Stimulated activated CD4-positive, alpha-beta T cell treated with anti-CD3 and anti-CD28 coated beads, Interleukin-4, amount 100 ng/mL, for 4 hours (primary cell): ENCODE data around the gene CRYL1.

ENCODE experiments used
- DNase-seq, 2 experiments: peaks; one replicate each; pipeline ENCODE4 v3.0.0-alpha.2; 2020

Gene CRYL1

DNA sequence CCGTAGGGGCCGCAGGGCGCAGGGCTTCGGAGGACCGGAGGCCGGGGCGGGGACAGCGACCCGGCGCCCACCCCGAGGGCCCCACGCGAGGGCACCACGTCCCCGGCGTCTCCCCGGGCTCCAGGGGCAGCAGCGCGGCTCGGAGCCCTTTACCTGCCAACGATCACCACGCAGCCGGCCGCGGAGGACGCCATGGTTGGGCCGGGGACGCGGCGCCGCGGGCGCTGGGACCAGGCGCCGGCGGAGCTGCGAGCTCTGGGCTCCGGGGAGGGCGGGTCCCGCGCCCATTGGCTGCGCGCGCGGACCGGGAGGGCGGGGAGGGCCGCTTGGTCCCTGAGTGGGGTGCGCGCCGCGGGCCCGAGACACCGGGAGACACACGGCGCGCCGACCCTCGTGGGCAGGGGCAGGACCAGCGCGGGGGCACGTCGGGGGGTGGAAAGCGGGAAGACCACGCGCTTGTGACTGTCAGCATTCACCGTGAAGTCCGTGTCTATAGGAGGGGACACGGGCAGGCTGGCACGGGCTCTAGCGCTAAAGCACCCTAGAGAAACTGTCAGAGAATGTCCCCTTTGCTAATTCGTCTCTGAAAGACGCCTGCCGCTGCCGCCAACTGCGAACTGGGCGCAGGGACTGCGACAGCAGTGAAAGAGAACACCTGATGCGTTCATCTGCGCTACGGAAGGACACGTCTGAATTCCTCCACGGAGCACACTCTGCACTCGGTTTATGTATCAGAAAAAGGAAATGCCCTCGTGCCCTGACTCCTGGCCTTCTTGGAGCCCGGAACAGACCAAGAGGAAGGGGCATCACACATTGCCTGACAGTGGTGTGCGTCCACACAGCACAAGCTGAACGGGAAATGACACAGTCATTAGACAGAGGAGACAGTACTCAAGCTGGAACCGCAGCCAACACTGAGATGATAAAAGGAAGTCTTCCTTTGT, at the start of gene CRYL1:
Gene CRYL1 (minus strand): TSS at position 257 of the 944 bp plus-strand sequence. CDS start 63 bp downstream, at position 194.
- DNase-seq: peak; percentile 69 to 73

DNA sequence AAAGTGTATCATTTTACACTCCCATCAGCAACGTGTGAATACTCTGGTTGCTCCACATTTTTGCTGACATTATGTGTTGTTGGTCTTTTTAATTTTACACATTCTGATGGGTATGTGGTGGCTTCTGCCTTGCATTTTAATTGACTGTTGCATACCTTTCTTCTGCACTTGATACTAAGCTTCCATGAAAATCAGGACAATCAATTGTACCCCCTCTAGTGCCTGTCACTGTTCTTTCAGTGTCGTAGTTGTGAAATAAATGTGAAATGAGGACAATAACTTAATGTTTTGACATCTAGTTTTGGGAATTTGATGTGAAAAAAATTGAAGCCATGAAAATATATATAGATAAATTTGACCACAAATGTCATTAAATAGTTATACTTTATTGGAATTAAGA, 48.0 kb upstream of the CRYL1 start:
- DNase-seq: no peak

GRCh38 chr13:20573186-20573585, 47.5 kb upstream of the CRYL1 start:
- DNase-seq: no peak

DNA sequence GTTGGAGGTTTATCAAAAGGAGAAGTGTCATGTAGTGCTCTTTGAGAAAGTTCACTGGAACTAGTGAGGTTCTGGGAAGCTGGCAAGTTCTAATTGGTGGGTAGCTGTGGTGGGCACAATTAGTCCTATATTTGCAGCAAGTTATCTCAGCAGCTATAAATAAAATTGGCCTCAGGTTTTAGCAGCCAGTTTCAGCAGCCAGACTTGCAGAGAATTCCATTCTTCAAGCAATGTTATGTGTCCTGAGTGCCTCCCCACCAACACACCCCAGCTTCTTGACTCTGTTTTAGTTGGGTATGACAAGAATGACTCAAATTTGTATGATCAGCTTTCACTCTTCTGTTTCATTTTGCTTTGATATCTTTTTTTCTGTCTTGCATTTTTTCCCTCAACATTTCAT, 46.0 kb upstream of the CRYL1 start:
- DNase-seq: no peak

DNA sequence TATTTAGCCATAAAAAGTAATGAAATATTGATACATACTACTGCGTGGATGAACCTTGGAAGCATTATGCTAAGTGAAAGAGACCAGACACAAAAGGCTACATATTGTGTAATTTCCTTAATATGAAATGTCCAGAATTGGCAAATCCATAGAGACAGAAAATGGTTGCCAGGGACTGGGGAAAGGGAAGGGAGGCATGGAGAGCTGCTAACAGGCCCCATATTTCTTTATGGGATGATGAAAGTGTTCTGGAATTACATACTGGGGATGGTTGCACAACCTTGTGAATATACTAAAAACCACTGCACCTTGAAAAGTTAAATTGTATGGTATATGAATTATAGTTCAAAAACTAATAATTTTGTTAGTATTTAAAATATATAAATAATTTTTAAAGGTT, 44.9 kb upstream of the CRYL1 start:
- DNase-seq: no peak

DNA sequence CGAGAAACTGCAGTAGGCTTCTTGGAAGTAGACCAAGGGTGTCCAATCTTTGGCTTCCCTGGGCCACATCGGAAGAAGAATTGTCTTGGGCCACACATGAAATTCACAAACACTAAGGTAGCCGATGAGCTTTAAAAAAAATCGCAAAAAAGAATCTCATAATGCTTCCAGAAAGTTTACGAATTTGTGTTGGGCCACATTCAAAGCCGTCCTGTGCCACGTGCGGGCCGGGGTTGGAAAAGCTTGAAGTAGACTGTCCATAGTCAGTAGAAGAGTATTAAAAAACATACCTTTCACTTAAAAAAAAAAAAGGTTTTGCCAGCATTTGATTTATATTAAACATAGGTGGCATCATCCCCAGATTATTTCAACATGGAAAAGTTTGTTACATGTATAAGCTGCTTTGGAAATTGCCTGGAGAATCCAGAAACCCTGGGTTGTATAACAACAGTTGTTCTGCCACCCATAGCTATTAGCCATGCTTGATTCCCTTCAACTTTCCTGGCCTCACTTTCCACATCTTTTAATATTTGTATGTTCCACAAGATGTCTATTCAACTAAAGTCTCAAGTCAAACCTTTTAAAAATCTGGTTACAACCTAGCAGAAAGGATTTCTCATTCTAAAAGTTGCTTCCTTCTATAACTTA, 42.3 kb upstream of the CRYL1 start:
- DNase-seq: no peak

GRCh38 chr13:20566898-20567874, 41.5 kb upstream of the CRYL1 start, which contains the start of gene IFT88:
Gene IFT88, plus strand, starts transcription at chr13:20567157. Its CDS starts 7,229 bp downstream, at chr13:20574386.
- DNase-seq: peak; percentile 78 to 80

DNA sequence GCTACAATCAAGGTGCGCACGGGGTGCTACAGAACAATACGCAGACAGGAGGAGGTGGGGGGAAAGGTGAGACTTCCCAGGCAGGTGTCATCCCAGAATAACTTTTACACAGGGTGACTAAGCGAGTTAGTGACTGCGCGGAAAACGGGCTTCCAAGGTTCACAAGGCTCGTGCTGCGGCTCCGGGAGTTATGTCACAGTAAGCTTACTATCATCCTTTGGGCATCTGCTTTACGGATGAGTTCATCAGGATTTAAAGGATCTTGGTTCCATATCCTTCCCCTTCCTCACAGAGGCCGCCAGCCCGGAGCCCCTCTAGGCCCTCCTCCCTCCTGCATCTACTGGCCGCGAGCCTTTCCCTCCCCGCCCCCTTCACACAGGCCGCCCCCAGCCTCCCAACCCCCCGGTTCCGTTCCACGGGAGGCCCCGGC, 40.8 kb upstream of the CRYL1 start:
- DNase-seq: peak in 1 of 2 experiments; percentile 46

DNA sequence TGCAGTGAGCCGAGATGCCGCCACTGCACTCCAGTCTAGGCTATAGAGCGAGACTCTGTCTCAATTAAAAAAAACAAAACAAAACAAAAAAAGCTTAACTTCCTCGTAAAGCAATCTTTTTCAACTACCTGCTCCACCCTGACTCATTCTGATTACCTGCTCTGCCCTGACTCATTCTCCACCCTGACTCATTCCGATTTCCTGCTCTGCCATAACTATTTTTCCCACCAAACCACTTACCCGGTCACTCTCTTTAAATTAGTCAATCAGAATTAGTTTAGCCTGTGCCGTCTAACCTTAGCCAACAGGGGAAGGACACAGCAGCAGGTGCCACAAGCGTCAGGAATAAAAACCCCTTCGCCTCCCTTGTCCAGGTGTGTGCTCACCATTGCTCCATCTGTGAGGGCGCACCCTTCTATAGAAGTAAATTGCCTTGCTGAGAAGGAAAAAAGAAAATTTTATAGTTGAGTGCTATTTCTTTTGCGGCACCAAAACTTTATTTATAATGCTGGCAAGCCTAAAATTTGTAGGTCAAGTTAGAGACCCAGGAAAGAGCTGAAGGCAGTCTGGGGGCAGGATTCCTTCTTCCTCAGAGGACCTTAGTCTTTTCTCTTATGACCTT, 39.6 kb upstream of the CRYL1 start:
- DNase-seq: peak in 1 of 2 experiments; percentile 7

- no peak for DNase-seq
Measured at GRCh38 chr13:20561741-20562140, 36.1 kb upstream of the CRYL1 start.

DNA sequence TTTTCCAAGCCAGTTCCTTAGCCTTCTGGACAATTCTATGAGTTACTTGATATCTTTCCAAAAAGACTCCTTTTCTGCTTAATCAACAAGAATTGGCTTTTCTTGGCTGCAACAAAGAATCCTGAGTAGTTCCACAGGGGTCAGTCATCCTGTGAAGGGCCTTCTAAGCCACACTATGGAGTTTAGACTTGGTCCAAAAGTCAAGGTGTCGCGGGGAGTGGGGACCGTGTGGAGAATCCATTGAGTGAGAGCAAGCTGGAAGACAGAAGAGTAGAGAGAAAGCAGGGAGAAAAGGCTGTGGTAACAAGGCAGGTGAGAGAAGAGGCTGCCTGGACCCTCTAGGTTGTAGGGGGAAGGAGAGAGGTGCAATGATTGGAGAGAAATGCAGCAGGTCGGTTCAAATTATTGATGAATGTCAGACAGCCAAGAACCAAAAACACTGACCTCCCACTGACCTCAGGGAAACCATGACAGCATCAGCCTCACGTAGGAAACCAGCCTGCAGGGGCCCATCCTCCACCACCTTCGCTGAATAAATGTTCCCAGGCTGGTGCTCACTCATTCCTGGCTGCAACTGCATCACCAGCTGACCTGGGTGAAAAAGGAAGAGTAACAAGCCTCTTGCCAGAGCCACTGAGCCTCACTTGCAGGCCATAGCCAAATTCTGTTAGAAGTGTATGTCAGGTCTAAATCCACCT, 34.2 kb upstream of the CRYL1 start:
- DNase-seq: no peak

DNA sequence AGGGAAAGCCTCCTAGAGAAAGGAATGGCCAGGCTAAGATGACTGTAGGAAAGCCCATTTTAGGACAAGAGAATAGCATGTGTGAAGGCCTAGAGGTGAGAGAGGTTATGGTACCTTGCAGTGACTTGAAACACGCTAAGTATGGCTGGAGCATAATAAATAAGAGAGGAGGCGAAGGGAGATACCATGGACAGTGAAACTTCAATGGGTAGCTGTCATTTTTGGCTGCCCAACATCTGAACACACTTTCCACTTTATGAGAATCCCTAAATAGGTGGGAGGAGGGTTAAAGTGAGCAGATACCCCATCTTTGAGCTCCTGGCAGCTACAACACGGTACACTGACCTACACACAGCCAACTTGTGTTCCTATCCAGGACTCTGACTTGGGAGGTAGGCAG, 33.3 kb upstream of the CRYL1 start:
- no peak for DNase-seq

DNA sequence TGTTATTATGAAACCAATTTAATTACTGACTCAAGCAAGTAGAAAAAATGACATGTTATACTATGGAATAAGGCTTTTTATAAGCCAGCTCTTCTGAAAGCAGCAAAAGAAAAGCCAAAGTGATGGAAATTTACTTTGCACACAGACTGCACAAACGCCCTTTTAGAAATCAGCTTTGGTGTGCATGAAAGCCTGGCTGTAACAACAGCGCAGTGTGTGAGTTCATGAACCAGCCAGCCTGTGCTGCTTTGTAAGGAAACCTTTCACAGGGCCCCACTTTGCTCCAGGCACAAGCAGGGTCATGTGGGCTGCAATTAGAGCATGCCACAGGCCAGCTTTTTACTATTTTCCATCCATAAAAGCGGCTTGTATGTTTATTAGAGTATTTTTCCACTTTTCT, 27.7 kb upstream of the CRYL1 start:
- no peak for DNase-seq

DNA sequence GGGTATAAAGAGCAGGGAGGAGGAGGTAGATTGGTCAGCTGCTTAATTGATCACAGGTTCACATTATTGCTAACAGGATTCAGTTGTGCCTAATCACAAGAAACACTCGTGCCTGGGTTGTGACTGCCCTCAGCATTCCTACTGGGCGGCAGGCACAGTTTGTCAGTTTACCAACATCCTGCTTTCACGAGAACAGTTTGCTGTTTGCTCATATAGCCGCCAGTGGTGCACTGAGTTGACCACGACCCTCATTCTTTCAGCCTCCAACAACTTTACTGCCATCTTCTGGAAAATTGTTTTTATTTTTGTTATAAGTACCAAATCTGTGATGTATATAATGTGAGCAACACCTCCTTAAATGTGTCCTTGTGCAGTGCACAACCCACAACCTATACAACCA, 25.1 kb upstream of the CRYL1 start:
- no peak for DNase-seq

- DNase-seq: no peak
Measured at GRCh38 chr13:20547479-20547908, 21.8 kb upstream of the CRYL1 start.

- DNase-seq: no peak
Measured at GRCh38 chr13:20546556-20546955, 20.9 kb upstream of the CRYL1 start.

DNA sequence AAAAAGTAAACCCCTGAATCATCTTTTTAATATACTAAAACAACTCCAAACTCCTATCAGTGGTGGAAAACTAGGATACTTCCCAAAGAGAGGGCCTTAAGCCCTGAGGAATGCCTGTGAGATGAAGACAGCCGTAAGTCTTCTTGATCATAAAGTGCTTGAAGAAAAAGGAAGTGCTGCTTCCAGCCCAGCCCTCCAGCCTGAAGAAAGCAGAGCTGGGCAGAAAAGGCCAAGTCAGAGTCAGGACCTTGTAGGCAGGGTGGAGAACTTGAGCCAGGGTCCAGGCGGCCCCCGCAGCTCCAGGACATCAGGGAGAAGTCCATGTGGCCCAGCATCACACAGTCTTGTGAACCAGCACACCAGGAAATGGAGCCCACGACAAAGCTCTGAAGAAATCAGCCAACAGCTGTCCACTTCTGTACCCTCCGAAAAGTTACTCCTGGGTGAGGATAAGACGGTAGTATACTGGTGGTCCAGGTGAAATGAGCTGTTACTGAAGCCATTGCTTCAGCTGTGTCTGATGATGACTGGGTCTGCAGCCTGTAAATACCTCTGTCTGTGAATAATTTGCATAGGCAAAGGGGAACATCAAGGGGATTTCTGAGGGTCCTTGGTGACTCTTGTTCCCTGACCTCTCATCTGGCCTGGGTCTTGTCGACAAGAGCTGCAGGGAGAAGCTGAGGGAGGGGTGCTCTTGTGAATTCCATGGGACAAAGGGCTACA, 18.7 kb upstream of the CRYL1 start:
- no peak for DNase-seq

DNA sequence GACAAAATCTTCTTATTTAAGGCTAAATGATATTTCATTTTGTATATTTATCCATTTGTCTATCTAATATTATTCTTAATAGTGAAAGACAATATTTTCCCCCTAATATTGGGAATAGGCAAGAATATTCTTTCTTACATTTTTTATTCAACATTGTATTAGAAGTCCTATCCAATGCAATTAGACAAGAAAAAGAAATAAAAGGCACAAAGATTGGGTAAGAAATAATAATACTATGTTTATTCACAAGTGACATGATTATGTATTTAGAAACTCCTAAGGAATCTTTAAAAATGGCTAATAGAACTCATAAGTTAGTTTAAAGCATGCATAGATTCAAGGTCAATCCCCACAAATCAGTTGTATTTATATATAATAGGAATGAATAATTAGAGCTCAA, 11.3 kb upstream of the CRYL1 start:
- no peak for DNase-seq

DNA sequence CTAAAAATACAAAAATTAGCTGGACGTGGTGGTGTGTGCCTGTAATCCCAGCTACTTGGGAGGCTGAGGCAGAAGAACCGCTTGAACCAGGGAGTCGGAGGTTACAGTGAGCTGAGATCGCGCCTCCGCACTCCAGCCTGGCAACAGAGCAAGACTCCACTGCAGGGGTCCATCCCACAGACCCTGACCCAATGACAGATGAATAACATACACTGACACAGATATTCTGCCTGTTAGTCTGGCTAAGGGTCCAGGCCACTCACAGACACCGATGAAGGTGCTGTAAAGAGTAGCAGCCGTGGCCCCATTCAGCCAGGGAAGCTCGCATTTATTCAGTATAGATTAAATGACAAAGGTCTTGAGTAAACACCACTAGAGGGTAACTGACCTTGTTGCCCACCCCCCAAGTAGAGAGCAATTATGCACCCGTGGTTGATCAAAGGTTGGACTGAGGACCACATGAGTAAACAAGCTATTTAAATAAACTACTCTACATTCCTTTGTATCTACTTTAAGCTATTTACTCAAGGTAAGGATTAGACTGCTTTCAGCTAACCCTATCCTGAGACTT, 8.5 kb upstream of the CRYL1 start:
- no peak for DNase-seq

- no peak for DNase-seq
Measured at GRCh38 chr13:20528452-20528851, 2.8 kb upstream of the CRYL1 start.

- no peak for DNase-seq
Measured at GRCh38 chr13:20526664-20527063, 1.0 kb upstream of the CRYL1 start.
